ENCODE results near the gene SEC31B.
A peak's percentile ranks its signal among the peaks of the same experiment; 100 is the strongest.

SEC31B gene, protein sequence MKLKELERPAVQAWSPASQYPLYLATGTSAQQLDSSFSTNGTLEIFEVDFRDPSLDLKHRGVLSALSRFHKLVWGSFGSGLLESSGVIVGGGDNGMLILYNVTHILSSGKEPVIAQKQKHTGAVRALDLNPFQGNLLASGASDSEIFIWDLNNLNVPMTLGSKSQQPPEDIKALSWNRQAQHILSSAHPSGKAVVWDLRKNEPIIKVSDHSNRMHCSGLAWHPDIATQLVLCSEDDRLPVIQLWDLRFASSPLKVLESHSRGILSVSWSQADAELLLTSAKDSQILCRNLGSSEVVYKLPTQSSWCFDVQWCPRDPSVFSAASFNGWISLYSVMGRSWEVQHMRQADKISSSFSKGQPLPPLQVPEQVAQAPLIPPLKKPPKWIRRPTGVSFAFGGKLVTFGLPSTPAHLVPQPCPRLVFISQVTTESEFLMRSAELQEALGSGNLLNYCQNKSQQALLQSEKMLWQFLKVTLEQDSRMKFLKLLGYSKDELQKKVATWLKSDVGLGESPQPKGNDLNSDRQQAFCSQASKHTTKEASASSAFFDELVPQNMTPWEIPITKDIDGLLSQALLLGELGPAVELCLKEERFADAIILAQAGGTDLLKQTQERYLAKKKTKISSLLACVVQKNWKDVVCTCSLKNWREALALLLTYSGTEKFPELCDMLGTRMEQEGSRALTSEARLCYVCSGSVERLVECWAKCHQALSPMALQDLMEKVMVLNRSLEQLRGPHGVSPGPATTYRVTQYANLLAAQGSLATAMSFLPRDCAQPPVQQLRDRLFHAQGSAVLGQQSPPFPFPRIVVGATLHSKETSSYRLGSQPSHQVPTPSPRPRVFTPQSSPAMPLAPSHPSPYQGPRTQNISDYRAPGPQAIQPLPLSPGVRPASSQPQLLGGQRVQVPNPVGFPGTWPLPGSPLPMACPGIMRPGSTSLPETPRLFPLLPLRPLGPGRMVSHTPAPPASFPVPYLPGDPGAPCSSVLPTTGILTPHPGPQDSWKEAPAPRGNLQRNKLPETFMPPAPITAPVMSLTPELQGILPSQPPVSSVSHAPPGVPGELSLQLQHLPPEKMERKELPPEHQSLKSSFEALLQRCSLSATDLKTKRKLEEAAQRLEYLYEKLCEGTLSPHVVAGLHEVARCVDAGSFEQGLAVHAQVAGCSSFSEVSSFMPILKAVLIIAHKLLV

DNA sequence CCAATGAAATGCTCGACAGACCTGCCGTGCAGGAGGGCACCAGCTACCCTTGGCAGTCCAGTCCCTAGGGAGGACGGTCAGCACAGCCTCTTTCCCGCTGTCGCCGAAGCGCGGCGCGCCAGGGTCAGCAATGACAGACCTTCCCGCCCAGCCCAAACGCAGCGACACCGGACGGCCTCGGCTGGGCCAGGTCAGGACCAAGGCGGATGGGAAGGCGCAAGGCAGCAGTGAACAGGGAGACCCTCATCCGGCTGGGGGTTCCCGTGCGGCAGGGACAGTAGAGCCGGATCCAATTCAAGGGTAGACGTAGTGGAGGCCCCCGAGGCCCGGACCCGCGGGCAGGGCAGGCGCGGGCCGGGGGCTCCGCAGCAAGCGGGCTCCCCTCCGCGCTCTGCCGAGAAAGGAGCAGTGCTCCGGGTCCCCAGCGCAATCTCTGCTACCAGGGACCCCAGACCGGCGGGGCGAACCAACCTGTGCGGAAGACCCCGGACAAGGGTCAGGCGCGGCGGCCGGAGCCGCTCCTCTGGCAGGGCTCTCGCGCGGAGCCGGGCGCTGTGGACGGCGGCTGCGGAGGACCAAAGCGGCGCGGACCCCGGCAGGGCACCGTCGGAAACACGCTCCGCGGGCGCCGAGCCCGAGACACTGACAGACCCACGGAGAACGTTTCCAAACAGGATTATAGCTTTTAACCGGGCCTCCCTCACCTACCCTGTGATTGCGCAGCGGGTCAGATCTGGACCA lies at the start of gene SEC31B:
SEC31B (minus strand) TSS at position 551 of the 741 bp plus-strand sequence. CDS start 2,909 bp downstream, outside the sequence.
- FAIRE-seq, result no peak
- no peak for DNase-seq (ENCODE audit: low spot score)

DNA sequence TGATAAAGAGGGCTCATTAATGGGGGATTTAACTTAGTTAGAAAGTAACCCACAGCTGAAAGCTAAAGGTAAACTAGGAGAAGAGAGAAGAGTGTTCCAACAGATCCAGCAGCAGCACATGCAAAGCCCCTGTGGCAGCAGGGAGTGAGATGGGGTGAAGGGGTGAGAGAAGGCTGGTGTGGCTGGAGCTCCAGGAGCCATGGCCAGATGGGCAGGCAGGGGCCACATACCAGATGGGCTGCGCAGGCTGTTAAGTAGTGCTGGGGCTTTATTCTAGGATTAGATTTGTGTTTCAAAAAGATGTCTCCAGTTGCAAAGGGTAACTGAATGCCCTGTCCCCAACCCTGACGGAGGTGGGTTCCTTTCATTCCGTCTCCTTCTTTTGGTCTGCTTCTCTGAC lies 49.3 kb upstream of the SEC31B start:
- DNase-seq (ENCODE audit: low spot score) (no peak), FAIRE-seq (no peak)

DNA sequence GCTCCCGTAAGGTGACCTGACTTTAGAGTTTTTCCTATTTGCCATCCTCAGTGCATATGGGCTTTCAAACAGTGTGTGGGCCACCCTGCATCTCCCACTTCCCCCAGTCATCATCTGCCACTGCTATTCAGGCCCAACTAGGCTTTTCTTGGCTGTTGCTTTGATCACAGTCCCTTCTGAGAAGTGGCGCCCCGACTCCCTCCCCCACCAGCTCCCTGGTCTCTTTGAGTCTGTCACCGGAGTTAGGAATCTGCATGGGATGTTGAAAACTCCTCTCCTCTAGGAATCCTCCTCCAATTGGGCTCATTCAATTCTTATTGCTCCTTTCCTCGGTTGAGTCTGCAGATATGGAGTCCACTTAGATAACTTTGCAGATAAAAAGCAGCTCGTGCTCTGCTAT lies 48.2 kb upstream of the SEC31B start:
- DNase-seq (ENCODE audit: low spot score), result no peak
- FAIRE-seq, result no peak

DNA sequence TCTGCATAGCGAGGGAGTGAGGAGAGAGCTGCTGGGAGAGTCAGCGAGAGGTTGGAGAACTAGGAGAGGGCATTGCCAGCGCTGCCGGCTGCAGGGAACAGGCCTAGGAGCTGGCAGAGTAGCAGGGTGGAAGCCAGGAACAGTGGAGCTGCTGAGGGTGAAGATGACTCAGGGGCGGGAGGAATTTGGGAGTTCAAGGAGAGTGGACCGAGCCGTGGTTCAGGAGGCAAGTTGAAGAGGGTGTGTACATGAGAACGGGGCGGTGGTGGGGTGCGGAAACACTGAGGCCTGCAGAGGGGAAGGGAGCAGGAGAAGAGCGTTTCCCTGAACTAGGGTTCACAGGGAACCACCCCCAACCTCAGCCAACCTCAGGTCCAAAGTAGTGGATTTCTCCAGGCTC lies 47.6 kb upstream of the SEC31B start:
- no peak for FAIRE-seq
- DNase-seq (ENCODE audit: low spot score), result no peak

DNA sequence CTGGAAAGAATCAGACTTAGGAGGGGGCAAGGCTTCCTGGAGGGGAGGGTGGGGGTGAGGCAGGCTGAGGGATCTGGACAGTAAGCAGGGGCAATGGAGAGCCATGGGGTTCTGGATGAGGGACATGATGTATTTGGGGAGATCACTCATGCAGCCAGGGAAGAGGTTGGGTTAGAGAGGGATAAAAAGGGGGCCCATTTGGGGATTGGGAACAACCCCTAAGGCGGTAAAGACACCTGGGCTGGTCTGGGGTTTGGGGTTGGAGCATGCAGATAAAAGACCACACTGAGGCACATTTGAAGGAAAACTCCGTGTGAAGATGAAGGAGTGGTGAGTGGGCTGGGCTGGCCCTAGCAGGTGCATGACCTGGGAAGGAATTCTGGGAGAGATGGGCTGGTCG lies 46.9 kb upstream of the SEC31B start:
- no peak for FAIRE-seq
- DNase-seq (ENCODE audit: low spot score), result no peak

DNA sequence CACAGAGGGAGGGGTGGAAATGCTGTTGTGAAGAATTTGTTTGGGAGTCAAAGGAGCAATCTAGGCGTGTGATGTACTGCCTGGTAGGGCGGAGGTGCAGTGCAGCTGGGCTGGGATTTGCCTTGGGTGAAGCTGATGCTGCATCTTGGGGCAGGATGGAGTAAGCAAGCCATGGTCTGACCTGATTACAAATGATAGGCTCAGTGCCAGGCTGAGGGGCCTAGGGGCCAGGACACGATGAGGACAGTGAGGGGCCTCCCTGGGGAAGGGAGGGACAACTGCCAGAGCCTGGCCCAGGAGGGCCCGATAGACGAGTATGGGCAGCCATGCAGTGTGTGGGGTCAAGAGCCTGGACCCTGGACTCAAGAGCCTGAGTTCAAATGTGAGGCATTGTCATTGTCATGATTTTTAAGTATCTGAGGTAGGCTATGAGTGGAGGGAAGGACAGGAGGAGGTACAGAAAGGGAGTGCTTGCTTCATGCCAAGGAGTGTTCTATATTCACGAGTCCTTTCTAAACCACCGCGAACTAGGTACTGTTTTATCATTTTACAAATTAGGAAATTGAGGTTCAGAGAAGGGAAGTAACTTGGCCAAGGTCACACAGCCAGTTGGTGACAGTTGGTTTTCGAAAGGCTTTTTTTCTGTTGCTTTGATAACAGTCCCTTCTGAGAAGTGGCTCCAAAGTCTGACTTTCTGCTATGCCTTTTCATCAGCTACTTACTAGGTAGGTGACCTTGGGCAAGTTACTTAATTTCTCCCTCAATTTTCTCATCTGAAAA lies 45.7 kb upstream of the SEC31B start:
- FAIRE-seq, result no peak
- no peak for DNase-seq (ENCODE audit: low spot score)

DNA sequence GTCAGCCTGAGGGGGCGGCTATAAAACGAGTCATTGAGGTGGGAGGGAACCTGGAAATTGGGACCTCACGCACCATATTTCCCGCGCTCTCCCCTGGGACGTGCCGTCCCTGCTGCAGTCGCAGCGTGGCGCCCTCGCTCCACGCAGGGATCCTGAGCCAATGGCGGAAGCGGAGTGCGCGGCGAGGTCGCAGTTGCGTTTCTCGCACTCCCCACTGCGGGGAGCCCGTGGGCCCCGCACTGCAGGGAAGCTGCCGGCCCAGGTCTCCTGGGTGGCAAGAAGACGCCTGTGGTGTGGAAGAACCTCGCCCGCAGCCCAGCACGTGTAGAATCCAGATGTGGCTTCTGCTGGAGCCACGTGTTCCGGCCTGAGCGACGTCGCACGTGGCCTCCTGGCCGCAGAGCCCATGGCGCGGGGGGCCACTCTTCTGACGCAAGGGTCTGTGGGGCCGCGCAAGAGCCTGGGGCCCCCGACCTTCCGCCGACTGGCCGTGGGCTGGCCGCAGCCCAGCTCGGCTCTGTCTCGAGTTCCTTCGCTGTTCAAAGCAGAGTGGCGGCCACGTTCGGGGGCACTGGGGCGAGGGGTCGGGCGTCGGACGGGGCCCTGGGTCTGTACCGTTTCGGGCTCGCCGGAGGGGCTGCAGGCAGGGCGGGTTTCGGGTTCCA lies 42.5 kb upstream of the SEC31B start:
- DNase-seq (ENCODE audit: low spot score) (peak; percentile 52), FAIRE-seq (no peak)

DNA sequence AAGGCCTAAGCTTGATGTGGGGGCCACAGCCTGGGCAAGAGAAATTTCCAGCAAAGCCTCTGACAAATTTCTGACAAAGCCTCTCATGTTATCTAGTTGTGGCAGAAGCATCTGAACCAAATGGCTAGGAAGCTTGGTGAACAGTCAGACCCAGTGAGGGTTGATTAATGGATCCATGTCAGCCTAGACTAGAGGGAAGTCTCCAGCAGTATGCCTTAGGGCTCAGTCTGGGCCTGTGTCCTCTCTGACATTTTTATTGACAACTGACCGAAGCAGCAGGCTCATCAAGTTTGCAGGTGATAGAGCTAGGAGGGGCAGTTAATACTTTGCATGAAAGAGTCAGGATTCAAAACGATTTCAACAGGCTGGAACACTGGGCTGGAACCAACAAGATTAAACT lies 41.3 kb upstream of the SEC31B start:
- DNase-seq (ENCODE audit: low spot score) (no peak), FAIRE-seq (no peak)

DNA sequence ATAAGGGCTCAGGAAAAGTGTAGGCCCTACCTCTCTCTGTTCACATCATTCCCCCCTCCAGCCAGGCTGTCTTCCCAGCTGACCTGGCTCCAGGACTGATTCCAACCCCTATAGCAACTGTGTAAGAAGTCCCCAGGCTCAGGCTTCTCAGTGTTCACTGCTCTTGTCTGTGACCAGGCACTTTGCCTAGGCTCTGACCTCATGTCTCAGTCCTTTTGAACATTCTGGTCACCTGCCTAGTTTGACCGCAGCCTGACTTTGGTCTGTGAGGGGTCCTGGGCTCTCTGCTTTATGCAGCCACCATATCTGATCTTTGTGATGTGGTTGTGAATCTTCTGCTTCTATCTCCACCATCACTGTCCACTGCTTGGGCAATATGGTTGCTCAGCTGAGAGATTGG lies 40.6 kb upstream of the SEC31B start:
- DNase-seq (ENCODE audit: low spot score) (no peak), FAIRE-seq (no peak)

DNA sequence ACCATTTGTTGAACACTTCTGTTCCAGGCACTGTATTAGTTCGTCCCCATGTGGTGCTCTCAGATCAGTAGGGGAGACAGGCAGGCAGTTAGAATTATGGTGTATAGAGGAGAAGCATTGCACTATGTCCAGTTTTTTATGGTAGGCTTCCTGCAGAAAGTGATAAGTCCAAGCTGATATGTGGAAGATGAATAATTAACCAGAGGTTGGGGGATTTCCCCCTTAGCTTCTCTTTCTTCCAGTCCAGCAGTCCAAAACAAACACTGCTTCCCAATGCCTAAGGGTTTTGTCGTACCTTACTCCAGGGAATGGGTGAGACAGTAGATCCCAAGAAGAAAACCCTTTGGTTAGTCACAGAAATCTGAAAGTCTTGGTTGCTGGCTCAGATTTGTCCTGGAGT lies 35.2 kb upstream of the SEC31B start:
- no peak for FAIRE-seq
- peak; percentile 59 for DNase-seq (ENCODE audit: low spot score)

DNA sequence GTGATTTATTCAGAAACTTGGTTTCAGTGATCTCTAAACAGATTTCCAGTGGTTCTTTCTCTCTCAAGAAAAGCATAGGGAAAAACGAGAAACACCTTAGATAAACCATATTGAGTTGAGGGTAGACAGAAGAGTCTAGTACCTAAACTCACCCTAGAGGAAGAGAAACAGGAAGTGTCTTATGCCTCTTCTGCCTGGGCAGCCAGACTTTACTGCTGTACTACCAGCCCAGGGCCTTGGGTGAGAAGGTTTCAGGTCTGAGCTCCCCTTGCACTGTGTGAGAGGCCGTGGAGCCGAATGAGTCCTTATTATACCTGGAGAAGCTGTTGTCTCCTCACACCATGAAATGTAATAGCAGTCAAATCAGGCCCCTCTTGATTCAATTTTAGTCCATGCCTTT lies 34.3 kb upstream of the SEC31B start:
- no peak for DNase-seq (ENCODE audit: low spot score)
- FAIRE-seq, result no peak

DNA sequence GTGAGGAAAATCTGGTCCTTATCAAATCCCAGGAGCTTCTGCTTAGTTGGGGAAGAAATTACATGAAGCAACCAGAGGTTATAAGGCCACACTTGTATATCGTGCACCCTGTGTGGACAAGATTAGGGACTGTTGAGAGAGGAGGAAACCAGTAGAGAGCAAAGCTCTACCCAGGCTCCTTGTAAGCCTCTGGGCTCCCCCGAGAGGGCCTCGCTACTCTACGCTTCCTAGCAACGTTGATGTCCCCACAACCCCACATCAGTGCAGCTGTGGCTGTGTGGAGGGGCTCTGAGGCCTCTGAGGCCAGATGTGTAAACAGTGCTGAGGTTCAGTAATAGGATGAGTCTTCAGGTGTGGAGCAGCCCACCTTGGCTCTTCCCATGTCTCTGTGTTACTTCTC lies 32.1 kb upstream of the SEC31B start:
- FAIRE-seq, result no peak
- no peak for DNase-seq (ENCODE audit: low spot score)

DNA sequence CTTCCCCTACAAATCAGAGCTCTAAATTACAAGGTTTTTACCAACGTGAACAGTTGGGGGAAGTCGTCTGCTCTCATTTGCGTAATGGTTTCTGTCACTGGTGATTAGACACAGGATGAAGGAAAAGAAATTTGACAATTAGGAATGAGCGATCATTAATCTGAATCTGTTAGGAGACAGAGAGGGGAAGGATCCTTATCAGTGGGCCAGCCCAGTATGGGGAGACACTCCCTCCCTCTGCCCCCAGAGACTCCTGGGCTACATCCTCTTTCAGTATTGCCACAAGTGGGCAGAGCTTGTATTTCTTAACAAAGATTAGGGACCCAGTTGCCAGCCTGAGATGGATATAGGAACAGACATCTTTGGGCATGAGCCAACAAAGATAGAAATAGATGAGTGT lies 31.5 kb upstream of the SEC31B start:
- no peak for DNase-seq (ENCODE audit: low spot score)
- no peak for FAIRE-seq

DNA sequence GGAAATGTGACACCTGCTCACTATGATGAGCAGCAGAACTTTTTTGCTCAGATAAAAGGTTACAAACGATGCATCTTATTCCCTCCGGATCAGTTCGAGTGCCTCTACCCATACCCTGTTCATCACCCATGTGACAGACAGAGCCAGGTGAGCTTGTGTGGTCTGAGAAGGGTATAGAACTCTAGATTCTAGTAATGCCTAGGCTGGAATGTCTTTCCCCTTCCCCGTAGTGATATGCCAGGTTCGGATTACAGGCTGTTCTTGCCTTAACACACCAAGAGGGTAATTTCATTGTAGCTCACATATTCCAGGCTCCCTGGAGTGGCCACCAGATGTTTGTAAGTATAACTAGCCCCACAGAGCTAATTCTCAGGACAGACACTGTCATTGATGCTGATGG lies 25.3 kb upstream of the SEC31B start:
- FAIRE-seq (no peak), DNase-seq (ENCODE audit: low spot score) (no peak)

DNA sequence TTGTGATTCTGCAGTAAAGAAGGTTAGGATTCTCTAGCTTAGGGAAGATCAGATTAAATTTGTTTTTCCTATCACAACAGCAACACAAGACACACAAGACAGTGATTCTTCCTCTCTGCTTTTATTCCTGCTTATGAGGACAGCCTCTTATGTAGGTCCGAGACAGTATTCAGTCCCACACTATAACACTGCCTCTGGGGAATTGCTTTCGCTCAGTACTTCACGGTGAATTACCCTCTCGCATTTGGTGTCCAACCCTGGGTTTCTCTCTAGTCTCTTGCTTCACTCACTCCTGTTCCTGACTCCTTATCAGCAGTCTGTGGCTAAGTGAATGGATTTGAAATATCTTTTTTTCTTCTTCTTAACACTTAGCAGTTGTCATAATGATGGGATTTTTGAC lies 17.8 kb upstream of the SEC31B start:
- FAIRE-seq, result no peak
- no peak for DNase-seq (ENCODE audit: low spot score)

DNA sequence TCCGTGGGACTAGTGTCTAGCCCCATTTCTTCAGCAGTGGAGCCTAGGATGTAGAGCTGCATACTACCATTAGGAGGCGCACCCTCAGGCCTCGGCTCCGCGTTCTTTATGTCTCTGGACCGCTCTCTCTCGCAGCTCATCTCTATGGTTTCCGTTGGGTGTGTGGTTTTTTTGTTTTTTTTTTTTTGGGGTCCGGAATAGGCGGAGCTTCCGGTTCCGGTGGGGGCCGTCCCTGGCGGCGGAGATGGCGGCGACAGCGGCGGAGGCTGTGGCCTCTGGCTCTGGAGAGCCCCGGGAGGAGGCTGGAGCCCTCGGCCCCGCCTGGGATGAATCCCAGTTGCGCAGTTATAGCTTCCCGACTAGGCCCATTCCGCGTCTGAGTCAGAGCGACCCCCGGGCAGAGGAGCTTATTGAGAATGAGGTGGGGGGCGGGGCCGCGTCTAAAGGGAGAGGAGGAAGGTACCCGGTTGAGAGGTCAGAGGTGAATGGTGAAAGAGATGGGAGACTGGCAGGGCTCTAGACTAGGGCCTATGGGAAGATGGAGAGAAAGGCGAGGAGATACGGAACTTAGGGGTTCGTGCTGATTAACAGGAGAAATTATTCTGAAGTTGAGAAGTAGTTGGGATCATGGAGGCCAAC lies 16.2 kb upstream of the SEC31B start, which contains the start of gene HIF1AN:
HIF1AN (plus strand) TSS at position 229 of the 639 bp plus-strand sequence; CDS start at position 245, 16 bp downstream.
- DNase-seq (ENCODE audit: low spot score) (peak; percentile 90), FAIRE-seq (peak; percentile 81)

DNA sequence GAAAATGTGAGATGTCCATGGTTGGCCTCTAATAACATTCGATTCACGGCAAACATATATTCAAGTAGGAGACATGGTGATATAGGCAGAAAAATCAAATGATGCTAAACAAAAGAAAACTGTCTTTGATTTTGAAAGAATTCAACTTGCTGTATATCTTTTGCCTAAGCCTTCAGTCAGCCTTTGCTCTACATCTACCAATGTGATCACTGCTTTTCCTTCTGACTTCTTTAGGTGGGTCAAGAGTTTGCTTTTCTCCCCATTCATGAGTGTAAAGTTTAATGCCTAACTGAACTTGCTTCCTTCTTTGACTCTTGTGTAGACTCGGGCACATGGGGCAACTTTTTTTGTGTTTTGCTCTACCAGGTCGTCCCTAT lies 15.7 kb upstream of the SEC31B start:
- DNase-seq (ENCODE audit: low spot score), result no peak
- FAIRE-seq, result no peak

DNA sequence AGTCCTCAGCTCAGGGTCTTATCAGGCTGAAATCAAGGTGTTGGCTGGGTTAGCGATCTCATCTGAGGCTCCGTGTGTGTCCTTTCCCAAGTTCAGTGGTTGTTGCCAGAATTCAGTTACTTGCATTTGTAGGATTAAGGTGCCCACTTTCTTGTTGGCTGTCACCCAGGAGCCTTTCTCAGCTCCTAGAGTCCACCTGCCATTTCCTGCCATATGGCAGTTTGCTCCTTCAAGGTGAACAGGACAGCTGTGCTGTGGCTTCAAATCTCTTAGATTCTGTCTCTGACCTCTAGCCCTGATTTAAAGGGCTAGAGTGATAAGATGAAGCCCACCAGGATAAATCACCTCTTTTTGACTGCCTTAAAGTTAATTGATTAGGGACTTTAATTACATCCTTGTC lies 15.1 kb upstream of the SEC31B start:
- DNase-seq (ENCODE audit: low spot score) (no peak), FAIRE-seq (no peak)

DNA sequence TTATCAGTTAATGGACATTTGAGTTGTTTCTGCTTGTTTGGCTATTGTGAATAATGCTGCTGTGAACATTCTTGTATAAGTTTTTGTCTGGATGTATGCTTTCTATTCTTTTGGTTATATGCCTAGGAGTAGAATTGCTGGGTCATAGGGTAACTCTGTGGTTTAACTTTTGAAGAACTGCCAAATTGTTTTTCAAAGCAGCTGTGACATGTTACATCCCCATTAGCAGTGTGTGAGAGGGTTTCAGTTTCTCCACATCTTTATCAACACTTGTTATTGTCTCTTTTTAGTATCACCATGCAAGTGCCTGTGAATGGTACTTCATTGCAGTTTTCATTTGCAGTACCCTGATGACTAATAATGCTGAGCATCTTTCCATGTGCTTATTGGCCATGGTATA lies 12.1 kb upstream of the SEC31B start:
- no peak for FAIRE-seq

More for the DNA sequence above, 12.1 kb upstream of the SEC31B start:
- DNase-seq (ENCODE audit: low spot score), result no peak
